GM12892 (cell line): Measurements from ENCODE around the gene VIPR2.

ENCODE experiments used
- POLR2A ChIP-seq: IDR thresholded peaks from 2 replicates; pipeline ENCODE4 v1.6.1; 2011; ENCODE audit warnings: low read depth, low read length, control low read depth
- POLR2AphosphoS5 ChIP-seq: IDR thresholded peaks from 2 replicates; pipeline ENCODE4 v1.6.1; 2011; ENCODE audit warnings: low read depth, low read length, control low read depth
- TAF1 ChIP-seq: IDR thresholded peaks from 2 replicates; pipeline ENCODE4 v1.6.1; 2011; ENCODE audit warnings: low read depth, mild to moderate bottlenecking, control low read depth, low read length, borderline replicate concordance

DNA sequence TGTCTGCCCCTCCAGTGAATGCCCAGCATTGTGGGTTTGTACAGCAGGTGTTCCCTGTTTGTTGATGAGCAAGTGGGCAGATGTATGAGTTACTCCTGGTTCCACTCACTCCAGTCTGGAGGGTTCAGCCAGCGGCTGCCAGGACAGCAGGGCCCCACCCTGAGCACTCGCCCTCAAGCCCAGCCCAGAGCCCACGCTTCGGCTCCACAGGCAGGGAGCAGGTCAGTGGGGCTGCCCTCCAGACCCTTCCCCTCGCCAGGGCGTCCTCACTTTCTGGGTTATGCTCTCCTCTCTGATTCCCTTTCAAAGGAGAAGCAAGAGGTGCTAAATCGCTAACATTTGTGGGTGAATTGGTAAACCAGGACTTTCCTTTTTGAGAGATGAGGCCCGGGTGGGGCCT is 4.8 kb upstream of the VIPR2 start:
- no peak for TF ChIP-seq POLR2A
- TF ChIP-seq POLR2AphosphoS5 = no peak
- no peak for TF ChIP-seq TAF1
